GM12878 (cell line): ENCODE results near the gene MBNL3. TPM values are rescaled to one million over a fixed set of nuclear protein-coding genes. Genes with fewer than 3 reads are reported as not detected.

Experiments
- ATAC-seq: fragments of 200-7000 bp; cut with Tn5 transposase; 3 replicates; pipeline ENCODE4 v1.9.1; 2020; ENCODE audit warnings: mild to moderate bottlenecking, moderate library complexity
- BruUV-seq: library from RNA; stranded (reverse); fragments of 400-500 nt; replicated peaks from 2 replicates; lab custom pipeline; 2021; lab: Mats Ljungman, UMichigan
- CTCF ChIA-PET: fragments of 300-600 bp; sonication (Branson Sonifier 250); formaldehyde crosslinking; extraction: SDS; loops from one replicate; lab custom pipeline; 2021; ENCODE audit warnings: inconsistent platforms; lab: Yijun Ruan, JAX
- POLR2A ChIA-PET: fragments of 350-600 bp; formaldehyde crosslinking; extraction: SDS; loops from one replicate; lab custom pipeline; 2021; ENCODE audit warnings: inconsistent platforms; lab: Charles Lee
- RAD21 ChIA-PET: fragments of 300-600 bp; sonication (Branson Sonifier 250); formaldehyde crosslinking; loops from one replicate; lab custom pipeline; 2023; ENCODE audit warnings: antibody characterized with exemption; ENCODE audit not compliant: unreplicated experiment; lab: Charles Lee
- SMC1A ChIA-PET: fragments of 300-600 bp; sonication (Branson Sonifier 250); formaldehyde crosslinking; loops from one replicate; lab custom pipeline; 2023; ENCODE audit not compliant: unreplicated experiment, uncharacterized antibody; lab: Charles Lee
- DNase-seq: peaks from one replicate; pipeline ENCODE4 v3.0.0-alpha.2; 2011; ENCODE audit warnings: low read depth, low spot score
- FAIRE-seq: peaks from 3 replicates; lab custom pipeline; 2011; peaks lifted over from hg19 to GRCh38; lab: Jason Lieb, UNC
- H2AFZ ChIP-seq: 2 replicates; pipeline ENCODE4 v1.6.0; 2011; ENCODE audit warnings: low read depth, low read length, control low read depth; ENCODE audit not compliant: control insufficient read depth
- H3K27ac ChIP-seq: 2 replicates; pipeline ENCODE4 v1.5.1; 2011; ENCODE audit warnings: control low read depth; ENCODE audit not compliant: control insufficient read depth, insufficient read depth
- H3K27me3 ChIP-seq, 2 experiments: replicated peaks in 1 of 2; 2 replicates each; pipeline versions ENCODE4 v1.6.0 to v1.6.1; 2011; ENCODE audit warnings: low read length in 1 of 2; ENCODE audit not compliant: control insufficient read depth in 2 of 2, insufficient read depth in 2 of 2
- H3K36me3 ChIP-seq, 2 experiments: 2 replicates each; pipeline ENCODE4 v1.5.1; 2011; ENCODE audit warnings: low read length in 1 of 2; ENCODE audit not compliant: control insufficient read depth in 2 of 2, insufficient read depth in 2 of 2
- H3K4me1 ChIP-seq: 2 replicates; pipeline ENCODE4 v1.6.1; 2011; ENCODE audit warnings: mild to moderate bottlenecking, low read length, moderate library complexity, mixed read lengths; ENCODE audit not compliant: control insufficient read depth, insufficient read depth
- H3K4me2 ChIP-seq: 2 replicates; pipeline ENCODE4 v1.6.0; 2011; ENCODE audit warnings: control low read depth; ENCODE audit not compliant: control insufficient read depth, insufficient read depth
- H3K4me3 ChIP-seq: fragments of 200-600 bp; sonication (generic); 2 replicates; pipeline ENCODE4 v1.5.1; 2016
- H3K79me2 ChIP-seq: 2 replicates; pipeline ENCODE4 v1.6.0; 2011; ENCODE audit warnings: low read length; ENCODE audit not compliant: control insufficient read depth, insufficient read depth
- H3K9ac ChIP-seq: 2 replicates; pipeline ENCODE4 v1.8.0; 2011; ENCODE audit warnings: low read length, control low read depth, mixed read lengths; ENCODE audit not compliant: control insufficient read depth, insufficient read depth
- H3K9me3 ChIP-seq: replicated peaks from 3 replicates; pipeline ENCODE4 v1.5.1; 2011; ENCODE audit warnings: mild to moderate bottlenecking, low read length; ENCODE audit not compliant: control insufficient read depth, insufficient read depth
- H4K20me1 ChIP-seq: 2 replicates; pipeline ENCODE4 v1.6.0; 2011; ENCODE audit not compliant: control insufficient read depth, insufficient read depth
- BMI1 ChIP-seq: fragments of 450-650 bp; IDR thresholded peaks from 2 replicates; pipeline ENCODE4 v1.6.1; 2016; ENCODE audit warnings: mild to moderate bottlenecking, moderate library complexity, borderline replicate concordance
- CEBPZ ChIP-seq: fragments of 150-350 bp; IDR thresholded peaks from 2 replicates; pipeline ENCODE4 v1.6.1; 2016; ENCODE audit warnings: low read depth, low read length
- CHD1 ChIP-seq: IDR thresholded peaks from 2 replicates; pipeline ENCODE4 v1.6.1; 2012; ENCODE audit warnings: low read depth, low read length, improper control_type of control experiment
- CREB1 ChIP-seq: IDR thresholded peaks from 2 replicates; pipeline ENCODE4 v1.6.1; 2012; ENCODE audit warnings: low read depth, mild to moderate bottlenecking, inconsistent platforms
- EZH2 ChIP-seq: IDR thresholded peaks from 2 replicates; pipeline ENCODE4 v1.6.1; 2012; ENCODE audit warnings: low read depth, mild to moderate bottlenecking, control low read depth, inconsistent platforms, low read length, borderline replicate concordance; ENCODE audit not compliant: control insufficient read depth
- PKNOX1 ChIP-seq: fragments of 450-650 bp; IDR thresholded peaks from 2 replicates; pipeline ENCODE4 v1.6.1; 2016; ENCODE audit warnings: mild to moderate bottlenecking
- RAD51 ChIP-seq: fragments of 450-650 bp; IDR thresholded peaks from 2 replicates; pipeline ENCODE4 v1.6.1; 2016; ENCODE audit warnings: moderate library complexity, mild to moderate bottlenecking, inconsistent platforms
- SUZ12 ChIP-seq: fragments of 200-600 bp; sonication (generic); IDR thresholded peaks from one replicate; pipeline ENCODE4 v1.6.1; 2018; ENCODE audit warnings: antibody characterized with exemption, mild to moderate bottlenecking; ENCODE audit not compliant: unreplicated experiment
- ZNF207 ChIP-seq: fragments of 450-650 bp; IDR thresholded peaks from 2 replicates; pipeline ENCODE4 v1.6.1; 2014; ENCODE audit warnings: antibody characterized with exemption, mild to moderate bottlenecking, borderline replicate concordance
- ZNF384 ChIP-seq: IDR thresholded peaks from 2 replicates; pipeline ENCODE4 v1.6.1; 2012; ENCODE audit warnings: low read depth, mild to moderate bottlenecking, low read length, improper control_type of control experiment, borderline replicate concordance
- WGBS: methylation state at CpG from one replicate; pipeline ENCODE4 v1.1.6; 2016; ENCODE audit warnings: low lambda C conversion rate; ENCODE audit not compliant: insufficient replicate concordance, insufficient coverage; ENCODE audit errors: missing lambda C conversion rate; 5-methylcytosine and 5-hydroxymethylcytosine counted together
- in situ Hi-C: fragments of 300-500 bp; cut with MboI; formaldehyde crosslinking; loops from 9 replicates; pipeline ENCODE4 v1.14.3; 2018; ENCODE audit warnings: mixed read lengths
- intact Hi-C: fragments of 100-400 bp; cut with micrococcal nuclease; formaldehyde crosslinking; loops from one replicate; pipeline ENCODE4 v1.14.2; 2022; ENCODE audit not compliant: unreplicated experiment
- polyA plus RNA-seq, 11 experiments: library from polyadenylated mRNA; depleted of rRNA in 4 of 11; unstranded in 6 of 11; stranded (reverse) in 5 of 11; fragments of >200 nt; fragmentation: Nextera tagmentation in 4 of 11; fragmentation: Illumina TruSeq in 1 of 11; extraction: Ambion mirVana in 4 of 11; extraction: Trizol in 1 of 11; gene quantifications; 1 replicate in 1 of 11; 2 replicates in 10 of 11; pipeline versions ENCODE4 v1.2.1 to v1.2.3, GENCODE V29; 2011 to 2016; ENCODE audit warnings: inconsistent platforms in 2 of 11, missing spikeins in 2 of 11, low read depth in 1 of 11
- total RNA-seq, 4 experiments: library from RNA; depleted of rRNA in 3 of 4; stranded (reverse); fragments of >200 nt in 3 of 4; fragmentation: Illumina TruSeq in 1 of 4; extraction: Trizol in 1 of 4; gene quantifications; 2 replicates each; pipeline versions ENCODE4 v1.2.1 to v1.2.3, GENCODE V29; 2013 to 2021
- TF ChIP-seq, protein P1 (sequence below): fragments of 450-650 bp; IDR thresholded peaks from 2 replicates; pipeline ENCODE4 v1.6.1; 2017; ENCODE audit warnings: mild to moderate bottlenecking, moderate library complexity
- TF ChIP-seq, protein P2 (sequence below): IDR thresholded peaks from 2 replicates; pipeline ENCODE4 v1.6.1; 2011; ENCODE audit warnings: borderline replicate concordance, low read depth, mild to moderate bottlenecking, moderate library complexity, low read length; ENCODE audit not compliant: insufficient read depth, poor library complexity, severe bottlenecking

MBNL3 gene
- total and polyA plus RNA-seq, 10 of the 15 experiments (the other 5 are each of a cell fraction or from before 2014, with no cell fraction given), result 3.4 to 33.1 (median 12.6) TPM

GRCh38 chrX:132423323-132423722 is 65.5 kb downstream of the MBNL3 start (continued):
- no peak for TF ChIP-seq ZNF384
- TF ChIP-seq CEBPZ, result no peak
- no peak for TF ChIP-seq EZH2

- CTCF ChIA-PET, result no interaction called here
- 82% methylated on average over 3 of the region's 3 CpGs for WGBS
- Histone ChIP-seq H3K4me3 (no peak overlapping the region), H3K4me2 (no peak overlapping the region), H3K9ac (no peak overlapping the region), H3K79me2 (no peaks in the 10 kb centered on the region), H2AFZ (no peak overlapping the region), H3K27ac (no peak overlapping the region), H3K4me1 (no peaks in the 10 kb centered on the region), H4K20me1 (no peaks in the 10 kb centered on the region), H3K9me3 (no peaks in the 10 kb centered on the region), H3K36me3 (no peaks in the 10 kb centered on the region), H3K27me3 (no peaks in the 10 kb centered on the region)
- RAD21 ChIA-PET, result no interaction called here
- POLR2A ChIA-PET, result no interaction called here
- no peak for FAIRE-seq
- no peak for ATAC-seq
- no peak for DNase-seq
- in situ Hi-C loops, result no loop called here
- SMC1A ChIA-PET, result no interaction called here
- no TSS peak for BruUV-seq
- intact Hi-C loops, result no loop called here
- no peak for TF ChIP-seq RAD51
- TF ChIP-seq CHD1, result no peak
- TF ChIP-seq CREB1, result no peak
- no peak for TF ChIP-seq PKNOX1
- TF ChIP-seq, protein P1, sequence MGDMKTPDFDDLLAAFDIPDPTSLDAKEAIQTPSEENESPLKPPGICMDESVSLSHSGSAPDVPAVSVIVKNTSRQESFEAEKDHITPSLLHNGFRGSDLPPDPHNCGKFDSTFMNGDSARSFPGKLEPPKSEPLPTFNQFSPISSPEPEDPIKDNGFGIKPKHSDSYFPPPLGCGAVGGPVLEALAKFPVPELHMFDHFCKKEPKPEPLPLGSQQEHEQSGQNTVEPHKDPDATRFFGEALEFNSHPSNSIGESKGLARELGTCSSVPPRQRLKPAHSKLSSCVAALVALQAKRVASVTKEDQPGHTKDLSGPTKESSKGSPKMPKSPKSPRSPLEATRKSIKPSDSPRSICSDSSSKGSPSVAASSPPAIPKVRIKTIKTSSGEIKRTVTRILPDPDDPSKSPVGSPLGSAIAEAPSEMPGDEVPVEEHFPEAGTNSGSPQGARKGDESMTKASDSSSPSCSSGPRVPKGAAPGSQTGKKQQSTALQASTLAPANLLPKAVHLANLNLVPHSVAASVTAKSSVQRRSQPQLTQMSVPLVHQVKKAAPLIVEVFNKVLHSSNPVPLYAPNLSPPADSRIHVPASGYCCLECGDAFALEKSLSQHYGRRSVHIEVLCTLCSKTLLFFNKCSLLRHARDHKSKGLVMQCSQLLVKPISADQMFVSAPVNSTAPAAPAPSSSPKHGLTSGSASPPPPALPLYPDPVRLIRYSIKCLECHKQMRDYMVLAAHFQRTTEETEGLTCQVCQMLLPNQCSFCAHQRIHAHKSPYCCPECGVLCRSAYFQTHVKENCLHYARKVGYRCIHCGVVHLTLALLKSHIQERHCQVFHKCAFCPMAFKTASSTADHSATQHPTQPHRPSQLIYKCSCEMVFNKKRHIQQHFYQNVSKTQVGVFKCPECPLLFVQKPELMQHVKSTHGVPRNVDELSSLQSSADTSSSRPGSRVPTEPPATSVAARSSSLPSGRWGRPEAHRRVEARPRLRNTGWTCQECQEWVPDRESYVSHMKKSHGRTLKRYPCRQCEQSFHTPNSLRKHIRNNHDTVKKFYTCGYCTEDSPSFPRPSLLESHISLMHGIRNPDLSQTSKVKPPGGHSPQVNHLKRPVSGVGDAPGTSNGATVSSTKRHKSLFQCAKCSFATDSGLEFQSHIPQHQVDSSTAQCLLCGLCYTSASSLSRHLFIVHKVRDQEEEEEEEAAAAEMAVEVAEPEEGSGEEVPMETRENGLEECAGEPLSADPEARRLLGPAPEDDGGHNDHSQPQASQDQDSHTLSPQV, result no peak
- no peak for TF ChIP-seq ZNF207
- TF ChIP-seq BMI1, result no peak
- no peak for TF ChIP-seq EZH2
- TF ChIP-seq, protein P2, sequence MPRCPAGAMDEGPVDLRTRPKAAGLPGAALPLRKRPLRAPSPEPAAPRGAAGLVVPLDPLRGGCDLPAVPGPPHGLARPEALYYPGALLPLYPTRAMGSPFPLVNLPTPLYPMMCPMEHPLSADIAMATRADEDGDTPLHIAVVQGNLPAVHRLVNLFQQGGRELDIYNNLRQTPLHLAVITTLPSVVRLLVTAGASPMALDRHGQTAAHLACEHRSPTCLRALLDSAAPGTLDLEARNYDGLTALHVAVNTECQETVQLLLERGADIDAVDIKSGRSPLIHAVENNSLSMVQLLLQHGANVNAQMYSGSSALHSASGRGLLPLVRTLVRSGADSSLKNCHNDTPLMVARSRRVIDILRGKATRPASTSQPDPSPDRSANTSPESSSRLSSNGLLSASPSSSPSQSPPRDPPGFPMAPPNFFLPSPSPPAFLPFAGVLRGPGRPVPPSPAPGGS, result no peak
- no peak for TF ChIP-seq SUZ12
Observed at GRCh38 chrX:132415012-132415411, 73.8 kb downstream of the MBNL3 start.
